K562 (cell line): Measurements from ENCODE around the gene BMP10. TPM values are rescaled to one million over a fixed set of nuclear protein-coding genes. Genes with fewer than 3 reads are reported as not detected.
A peak's percentile ranks its signal among the peaks of the same experiment; 100 is the strongest.

Source experiments
- CBFB ChIP-seq: sonication (generic); formaldehyde crosslinking; IDR thresholded peaks from 2 replicates; pipeline ENCODE4 v1.4.0; 2020; ENCODE audit warnings: mild to moderate bottlenecking, missing genetic modification reagents
- CBX1 ChIP-seq: sonication (generic); IDR thresholded peaks from 2 replicates; pipeline ENCODE4 v1.6.1; 2016; ENCODE audit warnings: antibody characterized with exemption, low read depth, mild to moderate bottlenecking
- CCNT2 ChIP-seq: IDR thresholded peaks from 2 replicates; pipeline ENCODE4 v1.6.1; 2011; ENCODE audit warnings: borderline replicate concordance, low read depth, mild to moderate bottlenecking, moderate library complexity, mixed read lengths, low read length; ENCODE audit not compliant: insufficient read length; ENCODE audit errors: extremely low read depth
- COPS2 ChIP-seq: fragments of 450-650 bp; conservative IDR thresholded peaks from 2 replicates; pipeline ENCODE4 v1.6.1; 2016; ENCODE audit warnings: mild to moderate bottlenecking, moderate library complexity
- FOXP4 ChIP-seq: sonication (generic); formaldehyde crosslinking; IDR thresholded peaks from 2 replicates; pipeline ENCODE4 v1.8.0; 2022; ENCODE audit warnings: mild to moderate bottlenecking, missing genetic modification reagents, borderline replicate concordance
- HDAC2 ChIP-seq: fragments of 450-650 bp; IDR thresholded peaks from 2 replicates; pipeline ENCODE4 v1.6.1; 2016; ENCODE audit warnings: mild to moderate bottlenecking
- HMBOX1 ChIP-seq: sonication (generic); IDR thresholded peaks from 2 replicates; pipeline ENCODE4 v1.6.1; 2016
- MAZ ChIP-seq, 2 experiments: fragments of 450-650 bp in 1 of 2; sonication (generic) in 1 of 2; formaldehyde crosslinking; IDR thresholded peaks in 1 of 2; conservative IDR thresholded peaks in 1 of 2; 2 replicates each; pipeline versions ENCODE4 v1.4.0 to v1.5.0; 2020; ENCODE audit warnings: mild to moderate bottlenecking in 1 of 2, missing genetic modification reagents in 1 of 2
- POLR3G ChIP-seq: IDR thresholded peaks from 2 replicates; pipeline ENCODE4 v1.6.1; 2011; ENCODE audit not compliant: insufficient read length, insufficient replicate concordance; ENCODE audit errors: extremely low read depth
- SOX6 ChIP-seq: fragments of 450-650 bp; IDR thresholded peaks from 2 replicates; pipeline ENCODE4 v1.6.1; 2014; ENCODE audit warnings: mild to moderate bottlenecking
- SREBF1 ChIP-seq: fragments of 150-350 bp; IDR thresholded peaks from 2 replicates; pipeline ENCODE4 v1.6.1; 2014; ENCODE audit warnings: antibody characterized with exemption, low read depth, low read length, borderline replicate concordance
- SREBF2 ChIP-seq: sonication (generic); formaldehyde crosslinking; IDR thresholded peaks from 2 replicates; pipeline ENCODE4 v1.4.0; 2020; ENCODE audit warnings: mild to moderate bottlenecking, missing genetic modification reagents
- ZBTB40 ChIP-seq, 2 experiments: fragments of 450-650 bp in 1 of 2; sonication (generic) in 1 of 2; formaldehyde crosslinking in 1 of 2; IDR thresholded peaks; 2 replicates each; pipeline versions ENCODE4 v1.7.1 to v1.9.0; 2016 to 2022; ENCODE audit warnings: inconsistent platforms in 1 of 2, mild to moderate bottlenecking in 1 of 2, missing genetic modification reagents in 1 of 2
- ZNF197 ChIP-seq: fragments of 200-800 bp; sonication (Bioruptor generic); IDR thresholded peaks from 2 replicates; pipeline ENCODE4 v1.6.1; 2016; ENCODE audit warnings: low read depth, missing genetic modification characterization, missing compliant biosample characterization
- ZNF232 ChIP-seq: sonication (generic); formaldehyde crosslinking; IDR thresholded peaks from 2 replicates; pipeline ENCODE4 v1.8.0; 2022; ENCODE audit warnings: mild to moderate bottlenecking, missing genetic modification reagents
- ZNF696 ChIP-seq: fragments of 250-450 bp; sonication (Bioruptor Pico); conservative IDR thresholded peaks from 2 replicates; pipeline ENCODE4 v1.4.0; 2020; ENCODE audit warnings: mild to moderate bottlenecking, moderate library complexity
- polyA plus RNA-seq, 8 experiments: library from polyadenylated mRNA; depleted of rRNA in 4 of 8; stranded (reverse) in 5 of 8; unstranded in 3 of 8; fragments of >200 nt; fragmentation: Nextera tagmentation in 2 of 8; fragmentation: Illumina TruSeq in 1 of 8; extraction: Ambion mirVana in 2 of 8; extraction: Trizol in 1 of 8; gene quantifications; 2 replicates each; pipeline versions ENCODE4 v1.2.1 to v1.2.3, GENCODE V29; 2011 to 2014; ENCODE audit warnings: inconsistent platforms in 1 of 8, missing spikeins in 1 of 8
- total RNA-seq, 7 experiments: library from RNA; depleted of rRNA in 6 of 7; stranded (reverse); fragments of >200 nt in 6 of 7; fragmentation: Illumina TruSeq in 2 of 7; extraction: Trizol in 2 of 7; gene quantifications; 2 replicates each; pipeline versions ENCODE4 v1.2.1 to v1.2.3, GENCODE V29; 2011 to 2021; ENCODE audit warnings: low replicate concordance in 1 of 7

The BMP10 gene
- total and polyA plus RNA-seq, 9 of the 15 experiments (the other 6 are each of a cell fraction or from before 2014, with no cell fraction given): 0.11 to 0.91 (median 0.43) TPM

- TF ChIP-seq HMBOX1 (no peak), FOXP4 (CRISPR knock-in tag) (no peak), ZBTB40 (IDR thresholded peaks at IDR 0.05) (no peak), ZBTB40 (CRISPR knock-in tag; IDR thresholded peaks at IDR 0.05) (no peak), ZNF197 (CRISPR knock-in tag) (no peak), MAZ (CRISPR knock-in tag; conservative IDR thresholded peaks at IDR 0.05 in 1 of 2, IDR thresholded peaks at IDR 0.05 in 1 of 2) (peak in 1 of 2 experiments; percentile 55; a peak in 2 of 4 replicates), SREBF2 (no peak), POLR3G (no peak), HDAC2 (no peak), ZNF696 (CRISPR knock-in tag) (no peak), SREBF1 (no peak), SOX6 (no peak), COPS2 (no peak), ZNF232 (CRISPR knock-in tag) (no peak), CBFB (no peak), CBX1 (peak; percentile 95), CCNT2 (no peak)
These were observed 31.9 kb downstream of the BMP10 start (continued) for GRCh38 chr2:68839260-68839833.
